ENCODE measurements around the gene TNFRSF19.

The TNFRSF19 gene

GRCh38 chr13:23600534-23600933 is 30.3 kb downstream of the TNFRSF19 start:
- DNase-seq = no peak
- H3K9me3 ChIP-seq (replicated peaks; ENCODE audit: insufficient read depth, low read length) = no peaks in the 10 kb centered on the region
- H3F3A ChIP-seq (ENCODE audit: insufficient read depth, low read length) = no peaks in the 10 kb centered on the region
- no peaks in the 10 kb centered on the region for H3K36me3 ChIP-seq (replicated peaks; ENCODE audit: insufficient read depth, low read length)
- no peaks in the 10 kb centered on the region for H3K27me3 ChIP-seq (replicated peaks; ENCODE audit: insufficient read depth, low read length)
- H3K27ac ChIP-seq (ENCODE audit: low read length) = no peak overlapping the region
- H3K4me1 ChIP-seq (ENCODE audit: low read length) = no peaks in the 10 kb centered on the region
- H3K4me2 ChIP-seq (ENCODE audit: low read depth, low read length) = no peak overlapping the region
- no peak overlapping the region for H3K9ac ChIP-seq (ENCODE audit: low read length)
- H2AFZ ChIP-seq (ENCODE audit: low read length) = no peak overlapping the region
- no peak overlapping the region for H3K4me3 ChIP-seq (ENCODE audit: low read length)
- H3K79me2 ChIP-seq (ENCODE audit: low read length) = no peaks in the 10 kb centered on the region
- no peak for TF ChIP-seq EZH2phosphoT487 (IDR thresholded peaks at IDR 0.05; ENCODE audit: low read length)
- TF ChIP-seq CTCF (IDR thresholded peaks at IDR 0.05; ENCODE audit: low read length) = no peak
- no peak for TF ChIP-seq EZH2 (optimal IDR thresholded peaks at IDR 0.05; ENCODE audit: low read depth, low read length)
- H4K20me1 ChIP-seq (ENCODE audit: insufficient read depth, low read length) = no peaks in the 10 kb centered on the region
- no peaks in the 10 kb centered on the region for H3K9me2 ChIP-seq (replicated peaks; ENCODE audit: insufficient read depth, low read length)

GRCh38 chr13:23605831-23606230 is 35.6 kb downstream of the TNFRSF19 start:
- Histone ChIP-seq H4K20me1 (ENCODE audit: insufficient read depth, low read length) (no peaks in the 10 kb centered on the region), H3K9me2 (replicated peaks; ENCODE audit: insufficient read depth, low read length) (no peaks in the 10 kb centered on the region)
- DNase-seq = no peak

GRCh38 chr13:23608138-23608537 is 37.9 kb downstream of the TNFRSF19 start:
- no peak for DNase-seq
- Histone ChIP-seq H4K20me1 (ENCODE audit: insufficient read depth, low read length) (no peaks in the 10 kb centered on the region), H3K27me3 (replicated peaks; ENCODE audit: insufficient read depth, low read length) (no peaks in the 10 kb centered on the region), H3F3A (ENCODE audit: insufficient read depth, low read length) (no peaks in the 10 kb centered on the region), H3K4me3 (ENCODE audit: low read length) (no peak overlapping the region), H3K79me2 (ENCODE audit: low read length) (no peaks in the 10 kb centered on the region), H3K9ac (ENCODE audit: low read length) (no peak overlapping the region), H3K27ac (ENCODE audit: low read length) (no peak overlapping the region), H3K4me2 (ENCODE audit: low read depth, low read length) (no peak overlapping the region), H3K9me3 (replicated peaks; ENCODE audit: insufficient read depth, low read length) (no peaks in the 10 kb centered on the region), H3K4me1 (ENCODE audit: low read length) (0 out of 2 replicates have a peak, but pooled peaks cover 3% of the 10 kb centered on the region), H2AFZ (ENCODE audit: low read length) (peak overlapping the region; percentile 67; the same call in 1 of the 2 replicates), H3K9me2 (replicated peaks; ENCODE audit: insufficient read depth, low read length) (no peaks in the 10 kb centered on the region), H3K36me3 (replicated peaks; ENCODE audit: insufficient read depth, low read length) (no peaks in the 10 kb centered on the region)
- TF ChIP-seq EZH2phosphoT487 (IDR thresholded peaks at IDR 0.05; ENCODE audit: low read length) = no peak
- no peak for TF ChIP-seq EZH2 (optimal IDR thresholded peaks at IDR 0.05; ENCODE audit: low read depth, low read length)
- TF ChIP-seq CTCF (IDR thresholded peaks at IDR 0.05; ENCODE audit: low read length) = no peak

More at GRCh38 chr13:23605831-23606230, 35.6 kb downstream of the TNFRSF19 start:
- TF ChIP-seq EZH2phosphoT487 (IDR thresholded peaks at IDR 0.05; ENCODE audit: low read length) (no peak), EZH2 (optimal IDR thresholded peaks at IDR 0.05; ENCODE audit: low read depth, low read length) (no peak), CTCF (IDR thresholded peaks at IDR 0.05; ENCODE audit: low read length) (no peak)
- no peak overlapping the region for H3K4me2 ChIP-seq (ENCODE audit: low read depth, low read length)
- 0 out of 2 replicates have a peak, but pooled peaks cover 3% of the 10 kb centered on the region for H3K4me1 ChIP-seq (ENCODE audit: low read length)
- H2AFZ ChIP-seq (ENCODE audit: low read length) = no peak overlapping the region
- H3K27me3 ChIP-seq (replicated peaks; ENCODE audit: insufficient read depth, low read length) = no peaks in the 10 kb centered on the region
- H3K9me3 ChIP-seq (replicated peaks; ENCODE audit: insufficient read depth, low read length) = no peaks in the 10 kb centered on the region
- H3K9ac ChIP-seq (ENCODE audit: low read length) = no peak overlapping the region
- no peaks in the 10 kb centered on the region for H3F3A ChIP-seq (ENCODE audit: insufficient read depth, low read length)
- H3K36me3 ChIP-seq (replicated peaks; ENCODE audit: insufficient read depth, low read length) = no peaks in the 10 kb centered on the region
- no peak overlapping the region for H3K27ac ChIP-seq (ENCODE audit: low read length)
- no peaks in the 10 kb centered on the region for H3K79me2 ChIP-seq (ENCODE audit: low read length)
- H3K4me3 ChIP-seq (ENCODE audit: low read length) = no peak overlapping the region

Data from MM.1S (cell line).